Mesothelial cell of epicardium (in vitro differentiated cells): ENCODE data around the gene IGF1R. TPM values are rescaled to one million over a fixed set of nuclear protein-coding genes. Genes with fewer than 3 reads are reported as not detected.

Source experiments
- DNase-seq, 2 experiments: peaks; one replicate each; pipeline ENCODE4 v3.0.0; 2021; ENCODE audit warnings: low spot score in 2 of 2; ENCODE audit not compliant: unreplicated experiment in 2 of 2
- H3K27ac Mint-ChIP-seq: 2 replicates; pipeline ENCODE4 v1.8.0; 2021; ENCODE audit warnings: mixed read lengths
- H3K27me3 Mint-ChIP-seq: 2 replicates; pipeline ENCODE4 v1.8.0; 2021; ENCODE audit warnings: low read depth, mixed read lengths
- H3K36me3 Mint-ChIP-seq: 2 replicates; pipeline ENCODE4 v1.8.0; 2021; ENCODE audit warnings: mixed read lengths
- H3K4me1 Mint-ChIP-seq: 2 replicates; pipeline ENCODE4 v1.8.0; 2021; ENCODE audit warnings: mixed read lengths
- H3K4me3 Mint-ChIP-seq: 2 replicates; pipeline ENCODE4 v1.8.0; 2021; ENCODE audit warnings: mild to moderate bottlenecking, moderate library complexity, mixed read lengths
- H3K9me3 Mint-ChIP-seq: 2 replicates; pipeline ENCODE4 v1.8.0; 2021; ENCODE audit warnings: mixed read lengths
- CTCF ChIP-seq: fragments of 200-600 bp; sonication (generic); IDR thresholded peaks from one replicate; pipeline ENCODE4 v1.5.0; 2021; ENCODE audit warnings: antibody characterized with exemption; ENCODE audit not compliant: unreplicated experiment
- total RNA-seq: library from RNA; stranded (reverse); gene quantifications from 3 replicates; pipeline ENCODE4 v1.2.1, GENCODE V29; 2021

The IGF1R gene
- total RNA-seq, 1 donor from 2014 or later, result 113 TPM

DNA sequence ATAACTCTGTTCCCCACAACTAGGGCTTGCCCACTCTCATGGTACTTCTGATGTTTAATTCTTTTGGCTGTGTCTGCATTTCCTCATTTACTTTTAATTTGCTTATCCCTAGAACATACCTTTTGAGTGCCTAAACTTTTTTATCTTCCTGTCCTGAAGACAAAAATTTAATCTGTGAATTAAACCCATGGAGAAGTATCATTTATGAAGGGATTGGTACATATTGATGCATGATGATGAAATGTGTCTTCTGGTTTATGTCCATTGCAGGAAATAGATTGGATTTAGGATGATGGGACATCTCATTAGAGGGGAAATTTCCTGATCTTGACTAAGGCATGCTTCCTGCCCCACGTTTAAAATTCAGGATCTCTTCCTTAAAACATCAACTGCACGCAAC is 249.8 kb downstream of the IGF1R start:
- H3K4me1 Mint-ChIP-seq, result peaks cover 50% of the 10 kb centered on the region
- H3K27ac Mint-ChIP-seq, result no peak overlapping the region
- H3K4me3 Mint-ChIP-seq, result no peak overlapping the region

GRCh38 chr15:98899272-98900021 is 251.1 kb downstream of the IGF1R start:
- H3K9me3 Mint-ChIP-seq, result no peaks in the 10 kb centered on the region
- H3K27me3 Mint-ChIP-seq, result no peaks in the 10 kb centered on the region
- H3K36me3 Mint-ChIP-seq, result peaks cover 7% of the 10 kb centered on the region
- peak overlapping the region; percentile 93 for H3K27ac Mint-ChIP-seq
- DNase-seq, result no peak
- peak overlapping the region; percentile 11 for H3K4me3 Mint-ChIP-seq
- peaks cover 57% of the 10 kb centered on the region for H3K4me1 Mint-ChIP-seq
- no peak for TF ChIP-seq CTCF

More for the DNA sequence above, 249.8 kb downstream of the IGF1R start:
- DNase-seq, result no peak
- peaks cover 8% of the 10 kb centered on the region for H3K36me3 Mint-ChIP-seq
- no peak for TF ChIP-seq CTCF
- H3K27me3 Mint-ChIP-seq, result no peaks in the 10 kb centered on the region
- no peaks in the 10 kb centered on the region for H3K9me3 Mint-ChIP-seq

DNA sequence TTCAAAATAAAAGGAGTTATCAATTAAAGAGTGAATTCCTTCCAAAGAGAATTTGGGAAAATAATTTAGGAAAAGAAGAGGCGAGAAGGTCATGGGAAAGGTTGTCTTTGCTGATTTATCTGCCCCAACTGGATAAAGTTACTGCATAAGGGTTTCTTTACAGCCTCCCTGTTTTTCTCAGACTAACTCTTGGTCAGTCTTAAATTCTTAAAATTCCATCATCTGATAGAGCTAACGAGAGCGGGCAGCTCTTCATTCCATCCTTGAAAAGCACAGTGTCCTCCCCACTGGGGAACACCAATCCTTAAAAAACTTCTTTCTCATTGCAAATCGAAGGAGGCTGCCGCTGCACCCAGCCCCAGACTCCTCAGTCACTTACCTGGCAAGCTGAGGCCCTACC is 252.0 kb downstream of the IGF1R start:
- TF ChIP-seq CTCF, result no peak
- Mint-ChIP-seq H3K27ac (peak overlapping the region; percentile 93), H3K4me1 (peaks cover 59% of the 10 kb centered on the region), H3K4me3 (no peak overlapping the region), H3K27me3 (no peaks in the 10 kb centered on the region), H3K36me3 (peaks cover 4% of the 10 kb centered on the region), H3K9me3 (no peaks in the 10 kb centered on the region)
- no peak for DNase-seq

DNA sequence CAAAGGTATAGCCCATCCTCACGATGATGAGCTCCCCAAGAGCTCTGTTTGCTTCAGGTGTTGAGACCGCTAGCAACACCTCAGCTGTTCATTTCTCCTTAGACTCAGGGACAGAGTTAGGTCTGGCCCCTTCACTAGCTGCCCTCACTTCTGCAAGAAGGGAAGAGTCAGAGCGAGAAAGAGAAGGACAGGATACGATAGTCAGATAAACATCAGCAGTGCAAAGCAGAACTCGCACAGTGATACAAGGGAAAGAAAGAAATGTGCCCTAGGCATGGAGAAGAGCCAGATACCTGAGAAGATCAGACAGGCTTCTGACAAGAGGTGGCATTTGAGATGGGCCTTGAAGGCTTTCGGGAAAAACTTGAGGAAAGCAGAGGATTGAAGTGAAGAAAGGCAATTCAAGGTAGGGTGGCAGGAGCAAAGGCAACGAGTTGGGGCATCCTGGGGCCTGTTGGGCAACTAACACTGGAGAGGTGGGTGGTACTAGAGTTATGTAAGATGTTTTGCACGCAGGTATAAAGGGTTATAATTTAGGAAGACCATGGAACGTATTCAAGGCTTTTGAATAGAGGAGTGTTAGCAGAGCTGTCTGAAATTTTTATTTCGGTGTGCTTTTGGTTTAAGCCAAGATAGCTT is 253.2 kb downstream of the IGF1R start:
- H3K4me3 Mint-ChIP-seq, result no peak overlapping the region
- H3K4me1 Mint-ChIP-seq, result peaks cover 59% of the 10 kb centered on the region
- no peaks in the 10 kb centered on the region for H3K27me3 Mint-ChIP-seq
- no peak for TF ChIP-seq CTCF
- no peak for DNase-seq
- peaks cover 4% of the 10 kb centered on the region for H3K36me3 Mint-ChIP-seq
- peak overlapping the region; percentile 66 for H3K27ac Mint-ChIP-seq
- no peaks in the 10 kb centered on the region for H3K9me3 Mint-ChIP-seq

- no peak for TF ChIP-seq CTCF
- Mint-ChIP-seq H3K36me3 (no peaks in the 10 kb centered on the region), H3K4me1 (peaks cover 50% of the 10 kb centered on the region), H3K9me3 (no peaks in the 10 kb centered on the region), H3K27ac (no peak overlapping the region), H3K4me3 (no peak overlapping the region), H3K27me3 (no peaks in the 10 kb centered on the region)
- DNase-seq, result no peak
Observed at GRCh38 chr15:98902931-98903330, 254.6 kb downstream of the IGF1R start.
